ENCODE results near the gene TYW5. TPM values are rescaled to one million over a fixed set of nuclear protein-coding genes. Genes with fewer than 3 reads are reported as not detected.

Gene TYW5
- total and polyA plus RNA-seq, 3 donors from 2014 or later, result 5.3 to 18.0 (median 17.2) TPM

- TF ChIP-seq CTCF (IDR thresholded peaks at IDR 0.05) (no peak), POLR2A (IDR thresholded peaks at IDR 0.05) (no peak)
- DNase-seq, result no peak
- intact Hi-C loops (cut with DNase I; ENCODE audit: low total_unique reads), result no loop called here
- Histone ChIP-seq H3K36me3 (ENCODE audit: low read depth, missing control alignments) (no peaks in the 10 kb centered on the region), H3K4me1 (no peaks in the 10 kb centered on the region), H3K27me3 (no peaks in the 10 kb centered on the region), H3K9me3 (no peaks in the 10 kb centered on the region), H3K4me3 (no peak overlapping the region), H3K27ac (peak overlapping the region in 1 of 2 donors; percentile 13)
- 47 to 53% methylated on average over 5 of the region's 5 CpGs for WGBS, 2 donors
Observed at GRCh38 chr2:199979398-199979797, 24.1 kb upstream of the TYW5 start.

- no peak for DNase-seq
- TF ChIP-seq POLR2A (IDR thresholded peaks at IDR 0.05) (no peak), CTCF (IDR thresholded peaks at IDR 0.05) (no peak)
Observed at GRCh38 chr2:199977984-199978415, 22.7 kb upstream of the TYW5 start.

GRCh38 chr2:199975273-199975895 lies 20.1 kb upstream of the TYW5 start:
- no peak for DNase-seq
- Histone ChIP-seq H3K27me3 (no peaks in the 10 kb centered on the region), H3K9me3 (no peaks in the 10 kb centered on the region), H3K27ac (no peak overlapping the region), H3K36me3 (ENCODE audit: low read depth, missing control alignments) (no peaks in the 10 kb centered on the region), H3K4me3 (no peak overlapping the region), H3K4me1 (no peaks in the 10 kb centered on the region)
- 89 to 92% methylated on average over 3 of the region's 3 CpGs for WGBS, 2 donors
- TF ChIP-seq CTCF (IDR thresholded peaks at IDR 0.05), result no peak
- no peak for TF ChIP-seq POLR2A (IDR thresholded peaks at IDR 0.05)
- intact Hi-C loops (cut with DNase I; ENCODE audit: low total_unique reads), result no loop called here

More at GRCh38 chr2:199977984-199978415, 22.7 kb upstream of the TYW5 start:
- Histone ChIP-seq H3K27me3 (no peaks in the 10 kb centered on the region), H3K27ac (no peak overlapping the region), H3K9me3 (no peaks in the 10 kb centered on the region), H3K4me3 (no peak overlapping the region), H3K36me3 (ENCODE audit: low read depth, missing control alignments) (no peaks in the 10 kb centered on the region), H3K4me1 (no peaks in the 10 kb centered on the region)
- intact Hi-C loops (cut with DNase I; ENCODE audit: low total_unique reads), result no loop called here

- H3K27ac ChIP-seq, result no peak overlapping the region
- H3K4me3 ChIP-seq, result no peak overlapping the region
- DNase-seq, result no peak
- intact Hi-C loops (cut with DNase I; ENCODE audit: low total_unique reads), result no loop called here
- no peaks in the 10 kb centered on the region for H3K4me1 ChIP-seq
- TF ChIP-seq POLR2A (IDR thresholded peaks at IDR 0.05) (no peak), CTCF (IDR thresholded peaks at IDR 0.05) (peak; percentile 30 to 34 (median 31))
- H3K27me3 ChIP-seq, result no peaks in the 10 kb centered on the region
- H3K36me3 ChIP-seq (ENCODE audit: low read depth, missing control alignments), result no peaks in the 10 kb centered on the region
- H3K9me3 ChIP-seq, result no peaks in the 10 kb centered on the region
- 28% methylated on average over 2 of the region's 2 CpGs for WGBS, 2 donors
Observed at GRCh38 chr2:199973703-199974102, 18.4 kb upstream of the TYW5 start.

GRCh38 chr2:199972088-199972626 lies 16.9 kb upstream of the TYW5 start:
- H3K4me1 ChIP-seq, result no peaks in the 10 kb centered on the region
- H3K9me3 ChIP-seq, result no peaks in the 10 kb centered on the region
- DNase-seq, result no peak
- intact Hi-C loops (cut with DNase I; ENCODE audit: low total_unique reads), result no loop called here
- H3K36me3 ChIP-seq (ENCODE audit: low read depth, missing control alignments), result no peaks in the 10 kb centered on the region
- no peaks in the 10 kb centered on the region for H3K27me3 ChIP-seq
- WGBS, 2 donors, result 83 to 90% methylated on average over 6 of the region's 6 CpGs
- no peak for TF ChIP-seq POLR2A (IDR thresholded peaks at IDR 0.05)
- no peak for TF ChIP-seq CTCF (IDR thresholded peaks at IDR 0.05)
- no peak overlapping the region for H3K4me3 ChIP-seq
- no peak overlapping the region for H3K27ac ChIP-seq

Measured in testis (tissue), 3 donors.